GM23248 (cell line): Measurements from ENCODE around the gene MAPT.
"Not testable (repeated sequence)": the region's sequence is repeated elsewhere in the genome, so short reads cannot be mapped to it uniquely, and the experiment has no call there.

Experiments used
- EZH2 ChIP-seq: fragments of 200-600 bp; sonication (generic); IDR thresholded peaks from 2 replicates; pipeline ENCODE4 v1.6.1; 2018; ENCODE audit warnings: antibody characterized with exemption, mild to moderate bottlenecking; ENCODE audit not compliant: insufficient read depth, poor library complexity, severe bottlenecking
- EZH2phosphoT487 ChIP-seq: fragments of 200-600 bp; sonication (generic); IDR thresholded peaks from 2 replicates; pipeline ENCODE4 v1.6.1; 2018; ENCODE audit warnings: antibody characterized with exemption, moderate library complexity, mild to moderate bottlenecking, low read depth; ENCODE audit not compliant: insufficient read depth

DNA sequence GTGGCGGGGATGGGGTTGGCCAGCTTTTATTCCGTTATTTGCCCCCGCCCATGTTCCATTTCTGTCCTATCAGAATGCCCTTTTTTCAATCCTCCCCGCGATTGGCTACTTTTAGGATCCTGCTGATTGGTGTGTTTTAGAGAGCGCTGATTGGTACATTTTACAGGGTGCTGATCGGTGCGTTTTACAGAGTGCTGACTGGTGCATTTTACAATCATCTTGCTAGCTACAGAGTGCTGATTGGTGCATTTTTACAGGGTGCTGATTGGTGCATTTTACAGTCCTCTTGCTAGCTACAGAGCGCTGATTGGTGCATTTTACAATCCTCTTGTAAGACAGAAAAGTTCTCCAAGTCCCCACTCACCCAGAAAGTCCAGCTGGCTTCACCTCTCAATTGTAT, 32.2 kb upstream of the MAPT start:
- not testable (repeated sequence) for TF ChIP-seq EZH2, EZH2phosphoT487
